AG09309 (cell line): ENCODE data around the gene TFEC.

Source experiments
- DNase-seq: peaks from one replicate; pipeline ENCODE4 v3.0.0-alpha.2; 2010; ENCODE audit warnings: low read depth
- H3K4me3 ChIP-seq: 2 replicates; pipeline ENCODE4 v1.5.1; 2011; ENCODE audit warnings: mild to moderate bottlenecking, low read depth, low read length, moderate library complexity; ENCODE audit not compliant: control insufficient read depth
- TF ChIP-seq, protein P1 (sequence below): IDR thresholded peaks from 2 replicates; pipeline ENCODE4 v1.5.1; 2011; ENCODE audit warnings: mild to moderate bottlenecking, low read depth, low read length, inconsistent platforms; ENCODE audit not compliant: insufficient read depth, control insufficient read depth; ENCODE audit errors: missing control alignments

The TFEC gene

GRCh38 chr7:115962340-115962739, 68.2 kb downstream of the TFEC start:
- TF ChIP-seq, protein P1, sequence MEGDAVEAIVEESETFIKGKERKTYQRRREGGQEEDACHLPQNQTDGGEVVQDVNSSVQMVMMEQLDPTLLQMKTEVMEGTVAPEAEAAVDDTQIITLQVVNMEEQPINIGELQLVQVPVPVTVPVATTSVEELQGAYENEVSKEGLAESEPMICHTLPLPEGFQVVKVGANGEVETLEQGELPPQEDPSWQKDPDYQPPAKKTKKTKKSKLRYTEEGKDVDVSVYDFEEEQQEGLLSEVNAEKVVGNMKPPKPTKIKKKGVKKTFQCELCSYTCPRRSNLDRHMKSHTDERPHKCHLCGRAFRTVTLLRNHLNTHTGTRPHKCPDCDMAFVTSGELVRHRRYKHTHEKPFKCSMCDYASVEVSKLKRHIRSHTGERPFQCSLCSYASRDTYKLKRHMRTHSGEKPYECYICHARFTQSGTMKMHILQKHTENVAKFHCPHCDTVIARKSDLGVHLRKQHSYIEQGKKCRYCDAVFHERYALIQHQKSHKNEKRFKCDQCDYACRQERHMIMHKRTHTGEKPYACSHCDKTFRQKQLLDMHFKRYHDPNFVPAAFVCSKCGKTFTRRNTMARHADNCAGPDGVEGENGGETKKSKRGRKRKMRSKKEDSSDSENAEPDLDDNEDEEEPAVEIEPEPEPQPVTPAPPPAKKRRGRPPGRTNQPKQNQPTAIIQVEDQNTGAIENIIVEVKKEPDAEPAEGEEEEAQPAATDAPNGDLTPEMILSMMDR, result no peak
- no peak for DNase-seq
- H3K4me3 ChIP-seq, result no peak overlapping the region

- TF ChIP-seq, protein P1, result no peak
- DNase-seq, result no peak
- no peak overlapping the region for H3K4me3 ChIP-seq
Observed at GRCh38 chr7:115953592-115954255, 76.8 kb downstream of the TFEC start.

DNA sequence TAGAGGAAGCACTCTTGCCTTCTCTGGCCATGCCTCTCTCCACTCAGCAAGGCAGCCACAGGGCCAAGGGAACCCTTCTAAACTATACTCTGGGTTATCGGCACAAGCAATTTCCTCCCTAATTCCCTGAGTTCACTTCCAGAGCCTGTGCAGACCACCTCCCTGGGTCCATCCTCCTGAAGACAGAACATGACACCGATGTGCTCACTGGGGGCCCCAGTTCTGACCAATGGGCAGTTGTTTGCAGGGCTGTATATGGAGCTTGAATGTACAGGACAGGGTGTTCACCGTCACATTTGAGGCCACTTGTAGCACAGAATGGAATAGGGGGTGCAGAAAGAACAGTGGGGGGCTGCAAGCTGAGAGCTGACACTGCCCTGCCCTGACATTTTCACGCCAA, 77.7 kb downstream of the TFEC start:
- TF ChIP-seq, protein P1, result no peak
- H3K4me3 ChIP-seq, result no peak overlapping the region
- DNase-seq, result no peak

- TF ChIP-seq, protein P1, result no peak
- no peak for DNase-seq
- no peak overlapping the region for H3K4me3 ChIP-seq
Observed at GRCh38 chr7:115951547-115951946, 79.0 kb downstream of the TFEC start.

DNA sequence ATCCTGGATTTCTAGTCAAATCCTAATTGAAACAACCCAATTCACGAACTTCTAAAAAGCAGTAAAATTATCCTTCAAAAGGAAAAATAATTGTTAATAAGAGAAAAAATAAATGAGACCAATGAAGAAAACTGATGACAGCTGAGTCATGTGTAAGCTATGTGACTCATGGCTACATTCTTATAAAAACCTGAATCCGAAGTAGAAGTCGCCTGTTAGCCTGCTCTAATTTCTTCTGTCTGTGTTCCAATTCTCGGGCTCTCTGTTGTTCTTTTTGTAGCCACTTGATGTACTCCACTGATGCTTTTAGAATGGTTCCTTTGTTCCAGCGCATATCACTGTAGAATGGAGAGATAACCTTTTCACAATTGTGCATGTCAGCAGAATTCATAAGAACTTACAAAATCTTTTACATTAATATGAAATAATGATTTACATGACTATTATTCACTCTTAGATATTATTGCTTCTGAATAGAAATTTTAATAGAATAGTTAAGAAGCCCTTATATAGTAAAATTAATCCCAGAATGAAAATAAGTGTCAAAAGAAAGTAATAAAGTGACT, 88.8 kb downstream of the TFEC start:
- DNase-seq, result no peak
- H3K4me3 ChIP-seq, result no peak overlapping the region
- TF ChIP-seq, protein P1, result no peak

GRCh38 chr7:115940460-115941060, 90.0 kb downstream of the TFEC start:
- no peak for DNase-seq
- H3K4me3 ChIP-seq, result no peak overlapping the region
- TF ChIP-seq, protein P1, result no peak
